OCI-LY3 (cell line): Measurements from ENCODE around the gene MGST1.

Experiments
- H2AFZ ChIP-seq: fragments of 200-600, 300-600 bp; shearing (Covaris generic); 2 replicates; pipeline ENCODE4 v1.6.0; 2014; ENCODE audit warnings: antibody characterized with exemption, low read depth, low read length
- H3K27ac ChIP-seq: fragments of 200-600, 300-600 bp; sonication (generic); 2 replicates; pipeline ENCODE4 v1.5.1; 2014; ENCODE audit warnings: mild to moderate bottlenecking, low read length, moderate library complexity, mixed read lengths
- H3K27me3 ChIP-seq: fragments of 200-600, 300-600 bp; sonication (generic); 2 replicates; pipeline ENCODE4 v1.6.1; 2014; ENCODE audit warnings: low read depth, low read length, mixed read lengths
- H3K36me3 ChIP-seq: fragments of 200-600, 300-600 bp; sonication (generic); replicated peaks from 2 replicates; pipeline ENCODE3; 2014; ENCODE audit warnings: low read depth, low read length, mixed read lengths
- H3K4me1 ChIP-seq: fragments of 300-600, 200-600 bp; sonication (generic); 2 replicates; pipeline ENCODE4 v1.6.1; 2014; ENCODE audit warnings: low read length, mixed read lengths
- H3K4me2 ChIP-seq: fragments of 200-600, 300-600 bp; sonication (generic); 2 replicates; pipeline ENCODE4 v1.6.1; 2014; ENCODE audit warnings: low read length, mixed read lengths
- H3K4me3 ChIP-seq: fragments of 300-600, 200-600 bp; sonication (generic); 2 replicates; pipeline ENCODE4 v1.5.1; 2014; ENCODE audit warnings: antibody characterized with exemption, mild to moderate bottlenecking, low read length, moderate library complexity
- H3K79me2 ChIP-seq: fragments of 300-600, 200-600 bp; shearing (Covaris generic); 2 replicates; pipeline ENCODE4 v1.6.1; 2014; ENCODE audit warnings: mild to moderate bottlenecking, low read length, mixed read lengths
- H3K9ac ChIP-seq: fragments of 300-600, 200-600 bp; shearing (Covaris generic); 2 replicates; pipeline ENCODE4 v1.6.0; 2014; ENCODE audit warnings: mild to moderate bottlenecking, low read length, moderate library complexity
- H3K9me3 ChIP-seq: fragments of 200-600, 300-600 bp; shearing (Covaris generic); 2 replicates; pipeline ENCODE4 v1.6.1; 2014; ENCODE audit warnings: low read length, mixed read lengths; ENCODE audit not compliant: insufficient read depth
- H4K20me1 ChIP-seq: fragments of 200-600, 300-600 bp; sonication (generic); 2 replicates; pipeline ENCODE4 v1.6.1; 2016; ENCODE audit warnings: low read length, mixed read lengths; ENCODE audit not compliant: insufficient read depth
- EZH2phosphoT487 ChIP-seq: fragments of 200-600 bp; shearing (Covaris generic); IDR thresholded peaks from 2 replicates; pipeline ENCODE4 v1.6.1; 2018; ENCODE audit warnings: antibody characterized with exemption, mixed run types, low read depth
- TF ChIP-seq, protein P1 (sequence below): fragments of 200-600, 300-600 bp; sonication (generic); IDR thresholded peaks from 2 replicates; pipeline ENCODE4 v1.5.1; 2014; ENCODE audit warnings: antibody characterized with exemption, low read length, low read depth

Gene MGST1

DNA sequence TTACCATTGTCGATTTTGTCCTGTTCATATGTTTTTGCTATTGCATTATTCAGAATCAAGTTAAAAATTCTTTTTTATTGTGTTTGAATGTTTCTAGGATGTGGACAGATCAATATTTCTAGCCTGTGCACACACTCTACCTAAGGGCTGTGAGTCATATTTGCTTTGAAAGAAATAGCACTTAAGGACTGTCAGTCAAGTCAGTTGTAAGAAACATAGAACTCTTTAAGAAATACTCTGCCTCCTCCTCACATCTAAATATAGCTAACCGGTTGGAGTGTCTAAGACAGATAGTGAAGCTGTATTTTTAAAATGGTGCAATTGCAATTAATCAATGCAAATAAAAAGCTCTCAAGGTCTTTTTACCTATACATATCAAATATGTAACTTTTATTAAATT, 17.9 kb upstream of the MGST1 start:
- H3K4me3 ChIP-seq = no peak overlapping the region
- no peaks in the 10 kb centered on the region for H3K79me2 ChIP-seq
- H4K20me1 ChIP-seq = no peaks in the 10 kb centered on the region
- H3K9me3 ChIP-seq = no peaks in the 10 kb centered on the region
- H3K27ac ChIP-seq = no peak overlapping the region
- TF ChIP-seq, protein P1, sequence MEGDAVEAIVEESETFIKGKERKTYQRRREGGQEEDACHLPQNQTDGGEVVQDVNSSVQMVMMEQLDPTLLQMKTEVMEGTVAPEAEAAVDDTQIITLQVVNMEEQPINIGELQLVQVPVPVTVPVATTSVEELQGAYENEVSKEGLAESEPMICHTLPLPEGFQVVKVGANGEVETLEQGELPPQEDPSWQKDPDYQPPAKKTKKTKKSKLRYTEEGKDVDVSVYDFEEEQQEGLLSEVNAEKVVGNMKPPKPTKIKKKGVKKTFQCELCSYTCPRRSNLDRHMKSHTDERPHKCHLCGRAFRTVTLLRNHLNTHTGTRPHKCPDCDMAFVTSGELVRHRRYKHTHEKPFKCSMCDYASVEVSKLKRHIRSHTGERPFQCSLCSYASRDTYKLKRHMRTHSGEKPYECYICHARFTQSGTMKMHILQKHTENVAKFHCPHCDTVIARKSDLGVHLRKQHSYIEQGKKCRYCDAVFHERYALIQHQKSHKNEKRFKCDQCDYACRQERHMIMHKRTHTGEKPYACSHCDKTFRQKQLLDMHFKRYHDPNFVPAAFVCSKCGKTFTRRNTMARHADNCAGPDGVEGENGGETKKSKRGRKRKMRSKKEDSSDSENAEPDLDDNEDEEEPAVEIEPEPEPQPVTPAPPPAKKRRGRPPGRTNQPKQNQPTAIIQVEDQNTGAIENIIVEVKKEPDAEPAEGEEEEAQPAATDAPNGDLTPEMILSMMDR = no peak
- TF ChIP-seq EZH2phosphoT487 = no peak
- H3K36me3 ChIP-seq = no peaks in the 10 kb centered on the region
- no peak overlapping the region for H2AFZ ChIP-seq
- no peak overlapping the region for H3K4me2 ChIP-seq
- no peak overlapping the region for H3K9ac ChIP-seq
- no peaks in the 10 kb centered on the region for H3K27me3 ChIP-seq
- H3K4me1 ChIP-seq = no peaks in the 10 kb centered on the region

DNA sequence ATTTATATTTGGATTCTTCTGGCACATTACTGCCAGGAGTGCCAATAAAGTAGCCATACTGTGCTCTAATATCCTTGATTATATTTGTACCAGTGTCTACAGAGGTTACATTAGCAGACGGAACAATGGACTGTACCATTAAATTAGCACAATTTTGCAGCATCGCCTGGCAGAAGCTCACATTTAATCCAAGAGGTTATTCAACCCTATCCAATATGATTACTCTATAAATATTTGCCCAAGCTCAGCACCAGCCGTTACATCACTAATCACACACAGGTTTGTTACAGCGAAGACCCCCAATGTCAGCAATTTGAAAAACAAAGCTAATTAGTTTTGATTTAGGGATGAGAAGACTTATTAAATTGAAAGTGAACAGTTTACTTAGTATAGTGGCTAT, 16.9 kb upstream of the MGST1 start:
- H3K27me3 ChIP-seq = no peaks in the 10 kb centered on the region
- H3K4me3 ChIP-seq = no peak overlapping the region
- H3K36me3 ChIP-seq = no peaks in the 10 kb centered on the region
- no peaks in the 10 kb centered on the region for H3K79me2 ChIP-seq
- no peak overlapping the region for H2AFZ ChIP-seq
- no peak overlapping the region for H3K27ac ChIP-seq
- H3K4me1 ChIP-seq = no peaks in the 10 kb centered on the region
- TF ChIP-seq, protein P1 = no peak
- no peak for TF ChIP-seq EZH2phosphoT487
- H3K9ac ChIP-seq = no peak overlapping the region
- no peak overlapping the region for H3K4me2 ChIP-seq
- H3K9me3 ChIP-seq = no peaks in the 10 kb centered on the region
- H4K20me1 ChIP-seq = no peaks in the 10 kb centered on the region

DNA sequence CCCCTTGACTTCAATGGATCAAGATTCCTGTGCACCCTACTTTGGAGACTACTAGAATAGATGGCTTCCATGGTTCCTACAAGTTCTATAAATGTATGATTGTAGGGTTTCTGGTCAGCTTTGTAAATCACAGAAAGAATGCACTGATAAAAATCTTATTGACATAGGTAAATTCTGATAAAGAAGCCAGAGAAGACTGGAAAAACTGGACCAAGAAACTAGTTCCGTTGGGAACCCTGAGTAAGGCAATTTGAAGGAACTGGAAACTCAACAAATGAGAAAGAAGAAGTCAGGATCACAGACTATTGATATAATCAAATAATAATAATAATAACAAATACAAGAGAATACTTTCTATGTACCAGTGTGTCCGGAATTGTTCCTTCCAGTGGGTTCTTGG, 15.4 kb upstream of the MGST1 start:
- Histone ChIP-seq H3K79me2 (no peaks in the 10 kb centered on the region), H2AFZ (no peak overlapping the region), H3K4me3 (no peak overlapping the region), H3K9me3 (no peaks in the 10 kb centered on the region), H3K27ac (no peak overlapping the region), H3K27me3 (no peaks in the 10 kb centered on the region), H3K36me3 (no peaks in the 10 kb centered on the region), H4K20me1 (no peaks in the 10 kb centered on the region), H3K4me1 (no peaks in the 10 kb centered on the region), H3K9ac (no peak overlapping the region), H3K4me2 (no peak overlapping the region)
- TF ChIP-seq, protein P1 = no peak
- TF ChIP-seq EZH2phosphoT487 = no peak

DNA sequence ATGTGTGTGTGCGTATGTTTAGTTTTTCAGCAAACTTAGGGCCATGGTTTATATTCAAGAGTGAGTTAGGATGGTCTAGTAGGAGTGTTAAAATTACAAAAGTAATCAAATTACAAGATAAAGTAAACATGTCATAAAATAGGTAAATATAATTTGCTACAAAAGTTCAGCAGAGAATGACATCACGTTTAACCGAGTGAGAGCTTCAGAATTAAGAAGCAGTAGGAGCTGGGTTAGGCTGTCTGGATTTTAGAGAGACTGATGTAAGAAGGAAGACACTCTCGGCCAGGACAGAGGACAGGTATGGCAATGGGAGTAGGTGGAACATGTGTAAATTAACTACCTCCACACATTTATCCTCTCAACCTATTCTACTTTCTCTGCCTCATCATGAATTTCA, 11.6 kb upstream of the MGST1 start:
- H3K27me3 ChIP-seq = no peaks in the 10 kb centered on the region
- H4K20me1 ChIP-seq = no peaks in the 10 kb centered on the region
- H3K4me3 ChIP-seq = no peak overlapping the region
- H2AFZ ChIP-seq = no peak overlapping the region
- no peak overlapping the region for H3K27ac ChIP-seq
- TF ChIP-seq, protein P1 = no peak
- no peak overlapping the region for H3K4me2 ChIP-seq
- H3K9me3 ChIP-seq = no peaks in the 10 kb centered on the region
- H3K4me1 ChIP-seq = no peaks in the 10 kb centered on the region
- H3K79me2 ChIP-seq = no peaks in the 10 kb centered on the region
- H3K36me3 ChIP-seq = no peaks in the 10 kb centered on the region
- no peak overlapping the region for H3K9ac ChIP-seq
